CD4-positive, alpha-beta T cell treated with Interleukin-15 for 4 hours (primary cell): ENCODE results near the gene HSPA1L.

Experiments used
- DNase-seq: peaks from one replicate; pipeline ENCODE4 v3.0.0-alpha.2; 2020; ENCODE audit warnings: low spot score

HSPA1L gene

GRCh38 chr6:31781244-31782125 lies 33.6 kb downstream of the HSPA1L start:
- DNase-seq = no peak

GRCh38 chr6:31780507-31781243 lies 34.4 kb downstream of the HSPA1L start:
- DNase-seq = no peak

- no peak for DNase-seq
Observed at GRCh38 chr6:31779908-31780307, 35.2 kb downstream of the HSPA1L start.

GRCh38 chr6:31778999-31779885 lies 35.8 kb downstream of the HSPA1L start:
- DNase-seq = no peak

- DNase-seq = no peak
Observed at GRCh38 chr6:31778193-31778592, 36.9 kb downstream of the HSPA1L start.

- no peak for DNase-seq
Observed at GRCh38 chr6:31777667-31778050, 37.4 kb downstream of the HSPA1L start.

- peak; percentile 73 for DNase-seq
Observed at GRCh38 chr6:31776989-31777666, 38.0 kb downstream of the HSPA1L start, which contains the start of gene VWA7. VWA7 (minus strand) TSS chr6:31777328; CDS start chr6:31776779, 549 bp downstream.

- DNase-seq = no peak
Observed at GRCh38 chr6:31776485-31776988, 38.5 kb downstream of the HSPA1L start.

GRCh38 chr6:31775633-31776484 lies 39.2 kb downstream of the HSPA1L start:
- DNase-seq = no peak

GRCh38 chr6:31775184-31775583 lies 39.9 kb downstream of the HSPA1L start:
- DNase-seq = no peak

GRCh38 chr6:31771992-31772358 lies 43.1 kb downstream of the HSPA1L start:
- DNase-seq = peak; percentile 12

- no peak for DNase-seq
Observed at GRCh38 chr6:31770860-31771259, 44.2 kb downstream of the HSPA1L start.

- DNase-seq = peak; percentile 84
Observed at GRCh38 chr6:31769684-31770371, 45.3 kb downstream of the HSPA1L start.

- no peak for DNase-seq
Observed at GRCh38 chr6:31768363-31769257, 46.5 kb downstream of the HSPA1L start.

GRCh38 chr6:31767096-31767645 lies 47.9 kb downstream of the HSPA1L start:
- no peak for DNase-seq

- DNase-seq = no peak
Observed at GRCh38 chr6:31765910-31766794, 48.9 kb downstream of the HSPA1L start.

- DNase-seq = no peak
Observed at GRCh38 chr6:31765559-31765909, 49.5 kb downstream of the HSPA1L start.

- DNase-seq = no peak
Observed at GRCh38 chr6:31764198-31764597, 50.9 kb downstream of the HSPA1L start.
